OCI-LY7 (cell line): ENCODE data around the gene DCTN3. TPM values are rescaled to one million over a fixed set of nuclear protein-coding genes. Genes with fewer than 3 reads are reported as not detected.

Experiments used
- BruUV-seq: library from RNA; stranded (reverse); fragments of 400-500 nt; replicated peaks from 2 replicates; lab custom pipeline; 2021; lab: Mats Ljungman, UMichigan
- CTCF ChIA-PET: fragments of 300-600 bp; sonication (Branson Sonifier 250); formaldehyde crosslinking; loops from one replicate; lab custom pipeline; 2022; ENCODE audit warnings: antibody characterized with exemption; ENCODE audit not compliant: unreplicated experiment; lab: Charles Lee
- POLR2A ChIA-PET: fragments of 300-600 bp; sonication (Branson Sonifier 250); formaldehyde crosslinking; loops from one replicate; lab custom pipeline; 2022; ENCODE audit warnings: antibody characterized with exemption; lab: Charles Lee
- DNase-seq: peaks from one replicate; pipeline ENCODE4 v3.0.0-alpha.2; 2015; ENCODE audit warnings: low spot score
- H2AFZ ChIP-seq: fragments of 200-600 bp; sonication (generic), shearing (Covaris generic); 2 replicates; pipeline ENCODE4 v1.6.1; 2014; ENCODE audit warnings: mild to moderate bottlenecking, antibody characterized with exemption, low read length, moderate library complexity
- H3K27ac ChIP-seq: fragments of 200-600 bp; sonication (generic); 2 replicates; pipeline ENCODE4 v1.5.1; 2014; ENCODE audit warnings: mixed run types, low read depth, mild to moderate bottlenecking, moderate library complexity, low read length, inconsistent platforms; ENCODE audit not compliant: poor library complexity, severe bottlenecking
- H3K36me3 ChIP-seq: fragments of 200-600 bp; sonication (generic); 2 replicates; pipeline ENCODE4 v1.6.1; 2014; ENCODE audit warnings: mild to moderate bottlenecking, antibody characterized with exemption, low read length, moderate library complexity, mixed read lengths; ENCODE audit not compliant: insufficient read depth
- H3K4me1 ChIP-seq: fragments of 200-600 bp; sonication (generic); 2 replicates; pipeline ENCODE4 v1.5.1; 2014; ENCODE audit warnings: mild to moderate bottlenecking, low read length; ENCODE audit not compliant: insufficient read depth, poor library complexity, severe bottlenecking
- H3K4me2 ChIP-seq: fragments of 200-600 bp; sonication (generic); 2 replicates; pipeline ENCODE4 v1.6.1; 2014; ENCODE audit warnings: mild to moderate bottlenecking, low read length
- H3K4me3 ChIP-seq: fragments of 200-600 bp; sonication (generic); 2 replicates; pipeline ENCODE4 v1.5.1; 2014; ENCODE audit warnings: mild to moderate bottlenecking, low read depth, low read length; ENCODE audit not compliant: poor library complexity, severe bottlenecking
- H3K79me2 ChIP-seq: fragments of 200-600 bp; sonication (generic); 2 replicates; pipeline ENCODE4 v1.6.1; 2016; ENCODE audit warnings: low read depth, mild to moderate bottlenecking, low read length, moderate library complexity, mixed read lengths; ENCODE audit not compliant: insufficient read depth
- H3K9me2 ChIP-seq: fragments of 200-600 bp; sonication (generic); 2 replicates; pipeline ENCODE4 v1.6.1; 2016; ENCODE audit warnings: mild to moderate bottlenecking, low read length, mixed read lengths; ENCODE audit not compliant: insufficient read depth
- H3K9me3 ChIP-seq: fragments of 200-600 bp; sonication (generic); 2 replicates; pipeline ENCODE4 v1.6.1; 2014; ENCODE audit warnings: mild to moderate bottlenecking, mixed run types, low read length, mixed read lengths
- H4K20me1 ChIP-seq: fragments of 200-600 bp; sonication (generic); 2 replicates; pipeline ENCODE4 v1.6.1; 2014; ENCODE audit warnings: mild to moderate bottlenecking, antibody characterized with exemption, low read length, moderate library complexity, mixed read lengths; ENCODE audit not compliant: insufficient read depth
- EZH2phosphoT487 ChIP-seq: fragments of 200-600 bp; sonication (generic); IDR thresholded peaks from 2 replicates; pipeline ENCODE4 v1.6.1; 2018; ENCODE audit warnings: low read depth, borderline replicate concordance, mild to moderate bottlenecking, mixed run types, antibody characterized with exemption, low read length, moderate library complexity, mixed read lengths
- intact Hi-C: fragments of 100-400 bp; cut with micrococcal nuclease; formaldehyde crosslinking; loops from one replicate; pipeline ENCODE4 v1.10.0; 2022; ENCODE audit not compliant: unreplicated experiment
- total RNA-seq, 2 experiments: library from RNA; depleted of rRNA in 1 of 2; stranded (reverse); fragments of >200 nt in 1 of 2; shearing (Covaris generic) in 1 of 2; gene quantifications; 2 replicates each; pipeline ENCODE4 v1.2.3, GENCODE V29; 2014 to 2022
- TF ChIP-seq, protein P1 (sequence below): fragments of 200-600 bp; sonication (generic); conservative IDR thresholded peaks from 2 replicates; pipeline ENCODE4 v1.5.1; 2014; ENCODE audit warnings: mild to moderate bottlenecking, antibody characterized with exemption, low read length, moderate library complexity, mixed read lengths

DCTN3 gene
- total RNA-seq, 2 experiments from 2014 or later = 79.7 to 84.2 TPM

DNA sequence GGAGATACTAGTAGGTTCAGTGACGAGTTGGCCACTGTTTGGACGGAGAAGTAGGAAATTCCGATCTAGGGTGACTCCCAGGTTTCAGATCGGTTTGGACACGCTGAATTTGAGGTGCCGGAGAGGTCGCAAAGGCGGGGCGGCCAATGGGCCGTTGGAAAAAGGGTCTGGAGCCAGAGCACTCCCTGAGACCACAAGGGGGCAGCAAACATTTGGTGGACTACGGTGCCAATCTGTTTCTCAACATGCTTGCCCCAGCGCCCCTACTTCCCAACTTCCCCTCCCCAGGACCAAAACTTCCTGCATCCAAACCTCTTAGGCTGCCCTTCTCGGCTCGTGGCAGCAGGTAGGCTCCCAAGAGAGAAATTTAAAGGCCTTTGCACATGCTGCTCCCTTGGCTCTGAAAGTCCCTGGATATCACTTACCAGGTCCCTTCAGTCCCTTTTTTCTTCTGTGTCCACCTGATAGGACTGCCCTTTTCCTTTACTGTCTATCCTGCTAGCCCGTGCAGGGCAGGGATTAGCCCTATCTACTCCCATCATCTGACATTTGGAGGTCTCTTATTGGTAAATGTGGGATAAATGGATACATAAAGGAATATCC is 7.4 kb downstream of the DCTN3 start:
- BruUV-seq = no TSS peak
- POLR2A ChIA-PET = interaction anchor here (1.5 to 2.2 kb wide), 3 partner anchors 8 to 25 kb away, joined by 7 to 12 read pairs (median 11); partner anchors contain the start of genes DCTN3 and SIGMAR1
- Histone ChIP-seq H3K4me2 (peak overlapping the region; percentile 80), H3K4me1 (peaks cover 21% of the 10 kb centered on the region), H3K9me3 (no peaks in the 10 kb centered on the region), H3K9me2 (no peaks in the 10 kb centered on the region), H3K4me3 (peak overlapping the region; percentile 91), H4K20me1 (no peaks in the 10 kb centered on the region), H3K27ac (peak overlapping the region; percentile 21), H2AFZ (peak overlapping the region; percentile 65), H3K36me3 (peaks cover 21% of the 10 kb centered on the region), H3K79me2 (peaks cover 11% of the 10 kb centered on the region; the same call in 1 of the 2 replicates)
- CTCF ChIA-PET = no interaction called here
- TF ChIP-seq EZH2phosphoT487 = no peak
- TF ChIP-seq, protein P1, sequence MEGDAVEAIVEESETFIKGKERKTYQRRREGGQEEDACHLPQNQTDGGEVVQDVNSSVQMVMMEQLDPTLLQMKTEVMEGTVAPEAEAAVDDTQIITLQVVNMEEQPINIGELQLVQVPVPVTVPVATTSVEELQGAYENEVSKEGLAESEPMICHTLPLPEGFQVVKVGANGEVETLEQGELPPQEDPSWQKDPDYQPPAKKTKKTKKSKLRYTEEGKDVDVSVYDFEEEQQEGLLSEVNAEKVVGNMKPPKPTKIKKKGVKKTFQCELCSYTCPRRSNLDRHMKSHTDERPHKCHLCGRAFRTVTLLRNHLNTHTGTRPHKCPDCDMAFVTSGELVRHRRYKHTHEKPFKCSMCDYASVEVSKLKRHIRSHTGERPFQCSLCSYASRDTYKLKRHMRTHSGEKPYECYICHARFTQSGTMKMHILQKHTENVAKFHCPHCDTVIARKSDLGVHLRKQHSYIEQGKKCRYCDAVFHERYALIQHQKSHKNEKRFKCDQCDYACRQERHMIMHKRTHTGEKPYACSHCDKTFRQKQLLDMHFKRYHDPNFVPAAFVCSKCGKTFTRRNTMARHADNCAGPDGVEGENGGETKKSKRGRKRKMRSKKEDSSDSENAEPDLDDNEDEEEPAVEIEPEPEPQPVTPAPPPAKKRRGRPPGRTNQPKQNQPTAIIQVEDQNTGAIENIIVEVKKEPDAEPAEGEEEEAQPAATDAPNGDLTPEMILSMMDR = peak; percentile 90
- intact Hi-C loops = loop anchor here (1.0 to 2.0 kb wide), 2 partner anchors 21 to 90 kb away; no protein-coding TSS in a partner anchor
- DNase-seq = peak; percentile 86

DNA sequence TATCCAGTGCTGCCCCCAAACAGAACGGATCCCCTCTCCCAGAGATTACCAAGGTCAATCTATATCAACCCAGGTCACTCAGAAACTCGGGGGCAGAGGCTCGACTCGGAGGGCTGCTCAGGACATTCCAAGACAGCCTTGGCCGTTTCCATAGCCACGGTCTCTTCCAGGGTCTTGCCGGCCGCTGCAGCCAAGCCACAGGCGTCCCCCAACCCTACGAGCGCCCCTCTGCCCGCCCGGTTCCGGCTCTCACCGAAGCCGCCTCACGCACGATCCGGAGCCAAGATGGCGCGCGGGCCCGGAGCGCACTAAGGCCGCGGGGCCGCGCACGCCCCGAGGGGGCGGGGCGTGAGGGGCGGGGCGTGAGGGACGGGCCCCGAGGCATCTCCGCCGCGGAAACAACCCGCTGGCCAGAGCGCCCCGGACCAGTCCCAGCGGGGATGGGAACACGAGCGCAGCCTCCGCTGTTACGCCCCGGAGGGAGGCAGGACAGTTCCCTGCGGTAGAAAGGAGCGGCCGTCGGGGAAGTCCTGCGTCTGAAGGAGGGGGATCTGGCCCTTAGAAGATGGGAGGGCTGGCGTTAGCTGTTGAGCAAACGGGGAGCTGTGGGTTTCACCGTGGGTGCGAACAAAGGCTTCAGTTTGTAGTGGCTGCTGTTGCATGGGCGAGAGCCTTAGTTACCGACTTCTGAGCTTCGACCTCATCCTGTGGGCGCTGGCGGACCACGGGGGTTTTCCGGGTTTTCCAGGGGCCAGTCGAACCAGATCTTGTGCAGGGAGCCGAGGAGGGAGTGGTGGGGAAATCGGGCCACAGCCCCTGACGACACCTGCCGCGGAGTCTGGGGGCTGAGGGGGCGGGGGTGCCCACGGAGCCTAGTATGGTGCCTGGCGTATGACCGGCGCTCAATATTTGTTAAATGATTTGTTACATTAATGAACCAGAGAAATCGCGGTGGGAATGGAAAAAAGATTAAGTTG is 8.2 kb downstream of the DCTN3 start, which contains the start of gene RPP25L:
Gene RPP25L (minus strand): TSS at position 287 of the 977 bp plus-strand sequence. CDS start 801 bp downstream, outside the sequence.
- ChIA-PET CTCF (interaction anchor here (0.9 to 1.7 kb wide), 3 partner anchors 8 to 22 kb away, joined by 3 to 6 read pairs (median 3); no protein-coding TSS in a partner anchor), POLR2A (interaction anchor here (0.5 to 2.2 kb wide), 7 partner anchors 9 to 1132 kb away, joined by 3 to 13 read pairs (median 7); partner anchors contain the start of genes DCTN3 and SIGMAR1)
- TF ChIP-seq, protein P1 = 0 out of 2 replicates have a peak, but pooled peaks have one; percentile 3
- no peak for TF ChIP-seq EZH2phosphoT487
- Histone ChIP-seq H3K9me2 (no peaks in the 10 kb centered on the region), H2AFZ (peak within 1 kb of the TSS; percentile 65), H3K36me3 (peaks cover 17% of the 10 kb centered on the region), H3K79me2 (peaks cover 11% of the 10 kb centered on the region; the same call in 1 of the 2 replicates), H3K4me3 (peak within 1 kb of the TSS; percentile 91), H3K4me2 (peak within 1 kb of the TSS; percentile 99), H3K9me3 (no peaks in the 10 kb centered on the region), H3K27ac (peak within 1 kb of the TSS; percentile 36), H4K20me1 (no peaks in the 10 kb centered on the region), H3K4me1 (peaks cover 21% of the 10 kb centered on the region)
- intact Hi-C loops = loop anchor here (1.0 to 2.0 kb wide), 2 partner anchors 22 to 91 kb away; no protein-coding TSS in a partner anchor
- BruUV-seq = no TSS peak
- peak; percentile 89 for DNase-seq
